GM19463 (cell line): ENCODE data around the gene HAPLN2.

Experiments
- ATAC-seq: cut with Tn5 transposase; IDR thresholded peaks from one replicate; pipeline ENCODE4 v1.9.1; 2021; ENCODE audit warnings: mild to moderate bottlenecking, moderate library complexity; ENCODE audit not compliant: unreplicated experiment

Gene HAPLN2

GRCh38 chr1:156643778-156644092, 24.5 kb downstream of the HAPLN2 start:
- no peak for ATAC-seq

DNA sequence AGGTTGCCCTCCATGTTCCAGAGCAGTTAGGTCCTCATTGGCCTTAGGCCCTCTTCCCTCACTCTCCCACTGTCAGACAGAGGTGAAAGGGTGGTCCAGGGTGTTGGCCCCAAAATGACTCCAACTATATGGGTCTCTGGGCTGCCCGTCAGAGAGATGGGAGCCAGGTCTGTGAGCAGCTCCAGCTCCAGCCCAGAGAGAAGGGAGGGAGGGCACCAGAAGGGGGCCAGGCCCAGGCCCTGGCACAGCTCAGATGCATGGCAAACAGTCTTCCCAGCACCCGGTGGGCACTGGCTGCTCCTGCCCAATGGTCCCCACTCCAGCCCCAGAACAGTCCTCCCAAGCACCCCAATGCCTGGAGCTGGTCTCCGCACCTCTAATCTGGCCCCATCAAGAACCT, 24.9 kb downstream of the HAPLN2 start:
- ATAC-seq: no peak

DNA sequence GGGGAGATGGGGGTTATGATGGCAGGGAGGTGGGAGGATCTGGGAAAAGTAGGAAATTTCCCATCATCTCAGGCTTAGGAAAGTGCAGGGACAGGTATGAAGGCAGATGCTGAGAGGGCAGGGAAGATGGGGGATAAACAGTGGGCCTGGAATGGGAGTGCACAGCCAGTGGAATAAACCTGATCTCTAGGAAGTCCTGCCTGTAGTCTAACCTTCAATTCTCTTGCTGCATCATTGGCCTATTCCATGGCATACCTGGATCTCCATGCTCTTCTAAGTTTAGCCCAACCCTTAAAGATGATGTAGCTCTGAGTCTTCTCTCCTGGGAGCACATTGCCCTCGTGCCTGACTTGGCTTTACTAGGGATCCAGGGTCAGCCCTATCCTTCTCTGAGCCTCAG, 25.4 kb downstream of the HAPLN2 start:
- ATAC-seq: no peak

DNA sequence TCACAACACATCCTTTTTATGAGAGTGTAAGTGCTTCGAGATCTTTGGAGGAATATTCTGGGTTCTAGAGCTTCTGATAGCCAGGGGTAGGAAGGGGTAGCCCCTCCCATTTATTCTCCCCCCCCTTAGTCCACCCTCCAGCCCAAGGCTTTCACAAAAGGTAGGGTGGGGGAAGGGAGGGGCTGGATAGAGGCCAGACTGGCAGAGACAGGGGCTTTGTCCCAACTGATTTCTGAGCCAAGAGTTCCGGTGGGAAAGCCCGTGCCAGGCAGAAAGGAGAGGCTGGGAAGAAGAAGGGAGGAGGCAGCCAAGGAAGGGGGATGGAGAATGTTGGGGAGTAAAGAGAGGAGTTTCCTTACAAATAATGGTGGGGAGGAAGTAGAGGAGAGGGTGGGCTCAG, 25.8 kb downstream of the HAPLN2 start:
- ATAC-seq: no peak

DNA sequence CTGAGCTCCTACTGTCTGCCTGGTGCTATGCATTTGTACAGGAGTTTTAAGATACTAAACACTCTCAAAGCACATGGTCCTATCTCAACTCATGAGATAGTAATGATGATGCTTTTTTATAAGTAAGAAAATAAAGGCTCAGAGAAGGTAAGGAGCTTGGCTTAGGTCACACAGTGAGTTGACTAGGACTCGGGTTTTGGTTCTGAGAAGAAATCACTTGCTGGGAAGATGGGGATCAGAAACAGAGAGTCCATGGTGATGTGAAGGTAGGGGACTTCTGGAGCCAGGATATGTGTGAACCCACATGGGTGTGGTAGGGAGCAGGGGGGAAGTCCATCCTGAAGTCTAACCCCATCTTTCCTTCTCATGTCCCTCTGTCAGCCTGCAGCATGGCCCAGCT, 26.5 kb downstream of the HAPLN2 start:
- no peak for ATAC-seq

DNA sequence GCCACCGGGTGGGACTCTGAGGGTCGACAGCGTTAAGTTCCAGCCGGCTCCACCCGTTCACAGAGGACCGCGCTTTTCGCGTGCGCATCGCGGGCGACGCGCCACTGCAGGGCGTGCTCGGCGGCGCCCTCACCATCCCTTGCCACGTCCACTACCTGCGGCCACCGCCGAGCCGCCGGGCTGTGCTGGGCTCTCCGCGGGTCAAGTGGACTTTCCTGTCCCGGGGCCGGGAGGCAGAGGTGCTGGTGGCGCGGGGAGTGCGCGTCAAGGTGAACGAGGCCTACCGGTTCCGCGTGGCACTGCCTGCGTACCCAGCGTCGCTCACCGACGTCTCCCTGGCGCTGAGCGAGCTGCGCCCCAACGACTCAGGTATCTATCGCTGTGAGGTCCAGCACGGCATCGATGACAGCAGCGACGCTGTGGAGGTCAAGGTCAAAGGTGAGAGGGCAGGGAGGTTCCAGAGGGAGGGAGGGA, 27.6 kb downstream of the HAPLN2 start:
- no peak for ATAC-seq

GRCh38 chr1:156647351-156647750, 28.1 kb downstream of the HAPLN2 start:
- no peak for ATAC-seq

DNA sequence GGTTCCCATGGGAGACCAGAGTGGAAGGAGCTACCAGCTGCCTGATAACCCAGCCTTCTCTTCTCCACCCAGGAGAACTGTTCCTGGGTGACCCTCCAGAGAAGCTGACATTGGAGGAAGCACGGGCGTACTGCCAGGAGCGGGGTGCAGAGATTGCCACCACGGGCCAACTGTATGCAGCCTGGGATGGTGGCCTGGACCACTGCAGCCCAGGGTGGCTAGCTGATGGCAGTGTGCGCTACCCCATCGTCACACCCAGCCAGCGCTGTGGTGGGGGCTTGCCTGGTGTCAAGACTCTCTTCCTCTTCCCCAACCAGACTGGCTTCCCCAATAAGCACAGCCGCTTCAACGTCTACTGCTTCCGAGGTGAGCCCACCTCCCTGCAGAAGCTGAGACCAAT, 29.3 kb downstream of the HAPLN2 start:
- ATAC-seq: no peak

GRCh38 chr1:156648951-156649350, 29.7 kb downstream of the HAPLN2 start:
- no peak for ATAC-seq

- no peak for ATAC-seq
Observed at GRCh38 chr1:156652131-156652991, 33.1 kb downstream of the HAPLN2 start.

- no peak for ATAC-seq
Observed at GRCh38 chr1:156652992-156653355, 33.8 kb downstream of the HAPLN2 start.

DNA sequence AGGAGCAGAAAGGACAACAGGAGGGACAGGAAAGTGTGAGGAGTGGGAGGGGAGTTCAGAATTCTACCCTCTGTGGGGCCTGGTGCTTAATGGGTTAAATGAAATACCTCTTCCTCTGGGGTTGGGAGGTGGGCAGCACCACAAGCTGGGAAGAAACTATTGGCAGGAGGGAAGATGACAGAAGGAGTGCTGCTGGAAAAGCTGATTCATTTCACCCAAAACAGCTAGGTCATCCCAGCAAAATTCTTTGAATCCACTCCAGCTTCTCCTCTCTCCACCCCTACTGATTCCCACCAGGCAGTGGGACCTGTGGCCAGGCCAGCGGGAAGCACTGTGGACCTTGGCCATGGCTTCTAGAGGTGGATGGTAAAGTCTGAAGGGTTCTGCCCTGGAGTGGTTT, 35.5 kb downstream of the HAPLN2 start:
- no peak for ATAC-seq

DNA sequence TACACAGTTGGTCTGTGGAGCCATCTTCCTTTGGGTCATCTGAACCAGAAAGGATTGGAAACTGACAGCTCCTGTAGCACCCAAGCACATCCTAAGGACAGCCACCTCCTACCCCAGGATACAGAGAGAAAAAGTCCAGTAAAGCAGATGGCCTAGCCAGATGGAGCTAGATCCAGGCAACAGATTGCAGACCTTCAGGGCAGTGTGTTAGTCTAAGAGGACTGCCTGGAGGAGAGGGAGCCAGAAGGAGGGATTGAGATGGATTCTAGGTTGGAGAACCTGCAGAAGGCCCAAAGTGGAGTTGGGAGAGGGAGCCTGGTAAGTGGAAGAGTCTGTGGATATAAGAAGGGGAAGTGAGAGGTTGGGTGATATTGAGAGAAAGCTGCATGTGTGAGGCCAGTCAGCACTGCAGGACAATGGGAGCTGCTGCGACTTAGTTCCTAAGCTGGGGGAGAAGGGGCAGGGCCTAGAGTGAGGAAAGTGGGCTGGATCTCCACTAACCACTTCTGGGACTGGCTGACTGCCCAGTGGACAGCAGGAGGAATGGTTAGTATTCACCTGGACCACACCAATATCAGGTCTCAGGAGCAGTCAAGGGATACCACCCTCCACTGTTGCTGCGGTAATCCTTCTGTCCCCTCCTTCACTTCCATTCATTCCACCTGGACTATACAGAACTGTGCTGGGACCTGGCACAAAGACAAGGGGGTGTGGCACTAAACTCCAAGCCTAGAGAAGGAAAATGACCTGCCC, 36.1 kb downstream of the HAPLN2 start:
- ATAC-seq: no peak

- no peak for ATAC-seq
Observed at GRCh38 chr1:156655904-156656516, 36.8 kb downstream of the HAPLN2 start.

DNA sequence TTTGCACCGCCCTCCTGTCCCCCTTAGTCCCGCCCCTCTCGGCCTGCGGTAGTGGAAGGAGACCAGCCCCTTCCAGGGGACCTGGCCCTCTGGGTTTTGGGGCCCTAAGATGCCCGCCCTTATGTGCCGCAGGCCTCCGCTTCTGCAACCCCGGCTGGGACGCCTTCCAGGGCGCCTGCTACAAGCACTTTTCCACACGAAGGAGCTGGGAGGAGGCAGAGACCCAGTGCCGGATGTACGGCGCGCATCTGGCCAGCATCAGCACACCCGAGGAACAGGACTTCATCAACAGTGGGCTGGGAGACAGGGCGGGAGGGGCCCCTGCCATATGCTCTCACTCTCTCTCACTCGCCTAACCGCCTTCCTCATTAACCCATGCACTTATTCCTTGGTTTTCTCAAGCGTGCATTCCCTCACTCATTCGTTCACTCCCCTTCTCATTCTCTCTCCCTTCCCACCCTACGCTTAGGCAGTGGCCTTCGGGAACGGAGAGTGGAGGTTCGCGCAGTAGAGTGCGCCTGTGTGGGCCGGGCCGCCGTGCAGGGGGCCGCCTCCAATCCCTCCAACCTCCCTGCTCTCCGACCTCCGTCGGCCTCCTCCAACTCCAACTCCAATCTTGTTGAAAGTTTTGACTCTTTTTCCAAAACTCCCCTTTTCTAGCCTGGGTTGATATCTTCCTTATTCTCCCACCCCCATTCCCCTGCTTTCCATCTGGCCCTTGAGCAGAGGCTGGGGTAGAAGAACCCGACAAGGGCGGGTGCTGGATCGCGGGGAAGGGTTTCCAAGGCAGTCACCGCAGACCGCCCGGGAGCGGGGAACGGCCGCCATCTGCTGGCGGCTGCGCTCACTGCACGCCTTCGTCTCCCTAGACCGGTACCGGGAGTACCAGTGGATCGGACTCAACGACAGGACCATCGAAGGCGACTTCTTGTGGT, 37.9 kb downstream of the HAPLN2 start:
- ATAC-seq: no peak

- ATAC-seq: no peak
Observed at GRCh38 chr1:156657741-156658319, 38.6 kb downstream of the HAPLN2 start.

- no peak for ATAC-seq
Observed at GRCh38 chr1:156658496-156658895, 39.3 kb downstream of the HAPLN2 start.

- no peak for ATAC-seq
Observed at GRCh38 chr1:156658945-156659574, 39.8 kb downstream of the HAPLN2 start.

DNA sequence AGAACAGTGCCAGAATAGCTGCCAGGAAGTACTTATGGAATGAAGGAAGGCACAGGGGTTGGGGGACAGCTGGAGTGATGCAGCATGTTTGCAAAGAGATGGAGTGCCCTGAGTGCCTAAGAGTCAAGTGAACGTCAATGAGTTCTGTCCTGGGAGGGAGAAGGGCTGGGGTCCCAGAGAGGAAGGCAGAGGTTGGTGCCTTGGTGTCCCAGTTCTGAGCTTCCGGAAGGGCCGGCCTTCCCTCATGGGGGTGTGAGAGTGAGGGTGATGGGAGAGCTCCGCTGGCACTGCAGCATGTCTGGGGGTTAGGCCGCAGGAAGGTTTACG, 40.4 kb downstream of the HAPLN2 start:
- ATAC-seq: no peak
